ENCODE data around the gene ITK.

The ITK gene

DNA sequence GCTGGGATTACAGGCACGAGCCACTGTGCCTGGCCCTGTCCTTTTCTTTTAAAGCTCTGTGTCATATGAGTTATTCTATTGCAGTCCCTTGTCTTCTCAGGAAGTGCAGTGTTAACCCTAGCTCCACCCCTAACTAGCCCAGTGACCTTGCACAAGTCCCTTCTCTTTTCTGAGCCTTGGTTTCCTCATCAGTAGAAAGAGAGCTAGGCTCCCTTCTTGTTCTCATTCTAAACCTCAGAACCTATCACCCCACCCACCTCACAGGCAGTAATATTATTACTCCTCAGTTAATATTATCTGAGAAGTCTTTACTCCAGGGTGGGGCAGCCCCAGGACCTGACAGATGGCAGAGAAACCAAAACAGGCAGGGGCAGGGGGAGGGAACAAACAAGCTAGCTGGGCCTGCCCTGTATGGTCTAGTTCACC, 92.5 kb downstream of the ITK start:
- peak; percentile 64 for DNase-seq (ENCODE audit: low spot score)
- no peak for TF ChIP-seq CTCF (IDR thresholded peaks at IDR 0.05; ENCODE audit: extremely low read depth, missing control alignments)

GRCh38 chr5:157275403-157275802, 94.8 kb downstream of the ITK start:
- no peak for TF ChIP-seq CTCF (IDR thresholded peaks at IDR 0.05; ENCODE audit: extremely low read depth, missing control alignments)

DNA sequence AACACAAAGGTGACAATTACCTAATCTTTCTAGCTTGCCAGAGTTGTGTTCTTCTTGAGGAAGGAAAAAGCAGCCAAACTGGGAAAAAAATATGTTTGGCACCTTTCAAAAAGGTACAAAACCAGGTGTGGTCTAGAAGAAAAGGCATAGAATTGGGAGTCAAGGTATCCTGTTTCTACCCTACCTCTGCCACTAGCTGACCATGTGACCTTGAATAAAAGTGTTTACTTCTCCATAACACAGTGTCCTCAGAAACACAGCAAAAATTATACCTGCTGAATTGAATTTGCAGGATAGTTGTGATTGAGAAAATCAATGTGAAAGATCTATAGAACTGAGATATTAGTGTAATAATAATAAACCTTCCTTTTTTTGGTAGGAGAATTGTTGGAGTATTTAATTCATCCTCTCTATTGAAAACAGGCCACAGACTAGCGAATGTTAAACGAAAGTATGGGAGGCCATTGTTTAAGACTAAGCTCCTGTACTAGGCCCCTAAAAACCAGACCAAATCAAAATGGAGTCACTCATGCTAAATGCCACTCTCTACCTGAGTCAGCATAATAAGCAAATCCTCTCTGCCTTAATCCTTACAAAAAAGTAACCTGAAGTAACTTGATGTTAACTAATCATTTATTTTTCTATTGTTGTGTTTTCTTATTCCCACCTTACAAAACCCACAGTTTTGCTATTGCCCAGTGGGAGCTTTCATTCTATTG, 97.8 kb downstream of the ITK start:
- no peak for TF ChIP-seq CTCF (IDR thresholded peaks at IDR 0.05; ENCODE audit: extremely low read depth, missing control alignments)
- no peak for DNase-seq (ENCODE audit: low spot score)

More at GRCh38 chr5:157275403-157275802, 94.8 kb downstream of the ITK start:
- DNase-seq (ENCODE audit: low spot score), result no peak

DNA sequence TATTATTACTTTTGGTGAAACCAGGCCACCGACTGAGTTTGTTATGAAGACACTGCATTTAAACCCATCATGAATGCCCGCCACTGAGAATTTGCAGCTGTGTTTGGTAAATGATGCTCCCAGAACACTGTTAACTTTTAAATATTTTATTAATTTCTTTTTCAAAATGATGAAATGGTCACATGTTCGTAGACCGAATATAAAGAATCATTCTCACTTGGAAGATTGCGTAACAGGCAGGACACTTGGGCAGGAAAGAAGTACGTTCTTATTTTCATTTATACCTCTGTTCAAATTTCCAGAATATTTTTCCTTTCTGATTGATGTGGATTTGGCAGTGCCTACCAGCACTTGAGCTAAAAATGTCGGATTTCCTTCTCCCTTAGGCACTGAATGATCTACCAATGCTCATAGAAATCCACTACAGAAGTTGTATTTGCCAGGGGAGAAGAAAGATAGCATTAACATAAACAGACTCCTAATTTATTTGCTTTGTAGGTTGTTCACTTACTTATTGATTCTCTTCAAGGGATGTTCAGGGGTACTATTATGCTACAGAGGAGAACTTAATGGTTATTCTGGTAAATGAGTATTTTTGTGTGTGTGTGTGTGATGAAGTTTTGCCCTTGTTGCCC, 99.1 kb downstream of the ITK start:
- no peak for TF ChIP-seq CTCF (IDR thresholded peaks at IDR 0.05; ENCODE audit: extremely low read depth, missing control alignments)
- no peak for DNase-seq (ENCODE audit: low spot score)

GRCh38 chr5:157280927-157281326, 100.3 kb downstream of the ITK start:
- no peak for DNase-seq (ENCODE audit: low spot score)
- TF ChIP-seq CTCF (IDR thresholded peaks at IDR 0.05; ENCODE audit: extremely low read depth, missing control alignments), result no peak

- no peak for TF ChIP-seq CTCF (IDR thresholded peaks at IDR 0.05; ENCODE audit: extremely low read depth, missing control alignments)
- no peak for DNase-seq (ENCODE audit: low spot score)
These were observed 101.5 kb downstream of the ITK start for GRCh38 chr5:157282150-157282549.

DNA sequence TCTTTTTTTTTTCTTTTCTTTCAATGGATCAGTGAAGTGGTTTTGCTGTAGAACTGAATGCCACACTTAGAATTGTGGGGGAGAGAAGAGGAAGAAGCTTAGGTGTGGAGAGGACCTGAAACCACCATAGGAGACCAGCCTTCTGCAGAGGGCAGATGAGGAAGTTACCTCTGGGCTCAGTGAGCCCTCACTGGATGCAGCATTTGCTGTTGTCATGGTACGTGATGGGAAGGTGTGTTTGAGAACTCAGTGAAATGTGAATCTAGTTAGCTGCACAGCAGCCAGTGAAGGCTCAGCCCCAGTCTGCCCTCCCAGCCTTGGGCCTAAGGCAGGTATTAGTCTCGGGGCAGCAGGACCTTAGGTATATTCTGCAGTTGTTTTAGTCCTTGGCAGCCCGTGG, 102.8 kb downstream of the ITK start:
- DNase-seq (ENCODE audit: low spot score), result peak; percentile 45

More for the DNA sequence above, 102.8 kb downstream of the ITK start:
- no peak for TF ChIP-seq CTCF (IDR thresholded peaks at IDR 0.05; ENCODE audit: extremely low read depth, missing control alignments)
